Stimulated activated CD4-positive, alpha-beta T cell treated with anti-CD3 and anti-CD28 coated beads, Interleukin-15, amount 100 ng/mL, for 48 hours (primary cell): ENCODE measurements around the gene EXOC4.

Source experiments
- DNase-seq, 2 donors: peaks; one replicate each; pipeline ENCODE4 v3.0.0-alpha.2; 2020; ENCODE audit warnings: low read depth in 2 of 2

Gene EXOC4

DNA sequence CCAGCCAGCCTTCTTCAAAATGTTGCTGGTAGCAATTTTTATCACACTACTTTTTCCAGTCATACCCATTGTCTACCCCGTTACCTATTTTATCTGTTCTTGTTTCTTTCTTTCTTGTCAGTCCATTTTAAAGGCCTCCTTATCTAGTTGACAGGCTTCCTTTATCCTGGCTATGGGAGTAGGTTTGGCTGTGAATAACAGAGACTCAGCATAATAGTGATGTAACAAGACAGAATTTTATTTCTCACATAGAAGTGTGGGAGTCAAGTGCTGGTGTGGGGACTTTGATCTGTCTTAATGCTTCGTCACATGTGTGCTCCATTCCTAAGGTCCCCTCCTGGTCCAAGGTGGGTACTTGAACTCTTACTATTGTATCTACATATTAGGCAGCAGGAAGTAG is 283.6 kb downstream of the EXOC4 start:
- no peak for DNase-seq

DNA sequence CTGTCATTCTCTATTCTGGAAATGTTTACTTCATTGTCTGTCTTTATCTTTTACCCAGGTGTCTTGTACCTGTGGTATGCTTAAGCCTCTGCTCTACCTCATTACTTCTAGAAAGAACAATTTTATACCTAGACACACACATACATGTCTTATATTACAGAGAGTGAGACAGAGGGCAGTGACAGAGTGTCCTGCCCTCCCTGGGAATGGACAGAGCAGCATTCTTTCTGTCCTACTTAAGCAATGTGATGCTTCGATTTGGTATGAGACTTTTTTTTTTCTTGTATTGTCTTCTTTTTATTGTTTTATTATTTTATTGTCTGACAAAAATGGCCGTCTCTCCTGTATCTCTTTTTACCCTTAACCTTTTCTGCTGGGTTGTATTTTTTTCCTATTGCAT is 286.1 kb downstream of the EXOC4 start:
- no peak for DNase-seq

DNA sequence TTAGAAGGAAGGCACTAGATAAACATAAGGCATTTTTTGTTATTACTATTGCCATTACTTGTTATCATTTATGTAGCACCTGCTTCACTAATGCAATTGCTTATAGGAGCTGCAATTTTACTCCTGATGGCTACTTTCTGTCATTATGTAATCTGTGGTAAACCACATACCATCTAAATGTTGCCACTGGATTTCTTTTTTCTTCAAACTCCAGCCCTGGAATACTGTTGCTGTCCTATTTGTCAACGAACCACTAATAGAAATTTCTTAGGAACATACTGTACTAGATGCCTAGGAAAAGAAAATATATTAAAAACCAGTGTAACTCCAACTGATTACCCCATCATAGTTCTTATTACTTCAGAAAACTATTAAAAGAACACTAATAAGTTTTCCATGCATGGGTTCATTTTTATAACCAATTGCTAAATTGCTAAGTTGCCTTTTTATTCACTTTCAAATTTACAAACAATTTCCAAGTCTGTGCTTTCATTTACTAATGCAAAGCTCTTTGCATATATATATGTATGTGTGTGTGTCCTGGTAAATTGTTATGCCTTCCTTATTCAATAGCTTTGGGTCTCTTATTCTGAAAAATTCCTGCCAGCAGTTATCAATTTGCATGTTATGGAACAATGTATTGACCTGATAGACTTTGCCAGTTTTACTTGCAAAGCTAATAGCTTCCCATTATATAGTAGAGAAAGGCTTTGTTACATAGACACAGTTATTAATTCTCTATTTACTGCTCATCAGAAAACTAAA is 287.4 kb downstream of the EXOC4 start:
- no peak for DNase-seq

DNA sequence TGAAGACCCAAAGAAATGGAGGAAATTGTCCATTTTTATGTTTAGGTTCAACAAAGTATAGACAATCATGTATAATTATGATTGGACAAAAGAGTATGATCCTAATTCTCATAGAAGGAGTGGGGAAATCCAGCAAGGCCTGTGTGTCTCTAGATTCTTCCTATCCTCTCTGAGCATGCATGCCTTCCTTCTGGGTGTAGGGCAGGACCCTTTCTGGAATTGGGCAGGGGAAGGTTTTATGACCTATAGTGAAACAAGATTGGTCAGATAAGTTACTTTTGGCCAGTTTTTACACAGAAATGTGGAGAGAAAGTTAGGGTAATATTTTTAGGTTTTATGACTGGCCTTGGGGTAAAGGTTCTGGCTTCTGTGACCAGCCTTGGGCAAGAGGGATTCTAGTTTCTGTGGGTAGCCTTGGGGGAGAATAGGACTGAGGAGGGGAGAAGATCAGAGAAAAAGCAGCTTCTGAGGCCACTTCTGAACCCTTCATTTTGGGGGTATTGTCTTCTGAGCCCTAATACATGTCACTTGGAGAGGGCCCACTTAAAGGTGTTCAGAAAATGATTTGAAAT is 289.4 kb downstream of the EXOC4 start:
- DNase-seq = no peak

DNA sequence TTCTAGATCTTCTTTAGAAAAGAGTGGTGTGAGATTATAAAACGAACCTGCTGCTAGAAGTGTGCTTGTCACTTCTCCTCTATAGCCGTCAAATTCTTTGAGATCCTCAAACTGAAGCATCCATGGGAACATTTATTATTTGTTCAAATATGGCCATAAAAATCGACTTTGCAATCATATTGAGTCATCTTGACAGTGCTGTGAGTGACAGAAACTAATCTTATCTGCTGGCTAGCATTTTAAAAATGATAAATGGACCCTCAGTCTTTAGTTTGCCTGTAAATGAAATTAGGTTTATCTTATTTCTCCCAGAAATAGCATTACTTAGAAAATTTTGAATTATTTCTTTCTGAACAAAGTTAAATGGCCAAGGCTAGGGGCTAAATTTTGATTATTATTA is 290.8 kb downstream of the EXOC4 start:
- no peak for DNase-seq

DNA sequence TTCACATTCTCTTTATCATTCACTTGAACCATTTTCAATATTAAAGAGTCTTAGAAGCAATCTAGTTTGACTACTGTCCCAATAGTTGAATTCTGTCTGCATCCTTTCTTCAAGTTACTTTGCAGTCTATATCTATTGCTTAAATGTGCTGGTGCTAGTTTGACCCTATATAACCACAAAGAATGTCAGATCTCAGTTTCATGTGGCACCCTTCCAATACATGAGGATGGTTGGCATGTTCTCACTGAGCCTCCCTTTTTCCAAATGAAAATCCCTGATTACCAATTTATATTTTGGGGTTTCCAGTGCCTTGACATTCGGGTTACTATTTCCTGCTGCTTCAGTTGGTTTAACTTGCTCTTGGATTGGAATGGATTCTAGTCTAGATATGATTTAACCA is 292.7 kb downstream of the EXOC4 start:
- DNase-seq = no peak

DNA sequence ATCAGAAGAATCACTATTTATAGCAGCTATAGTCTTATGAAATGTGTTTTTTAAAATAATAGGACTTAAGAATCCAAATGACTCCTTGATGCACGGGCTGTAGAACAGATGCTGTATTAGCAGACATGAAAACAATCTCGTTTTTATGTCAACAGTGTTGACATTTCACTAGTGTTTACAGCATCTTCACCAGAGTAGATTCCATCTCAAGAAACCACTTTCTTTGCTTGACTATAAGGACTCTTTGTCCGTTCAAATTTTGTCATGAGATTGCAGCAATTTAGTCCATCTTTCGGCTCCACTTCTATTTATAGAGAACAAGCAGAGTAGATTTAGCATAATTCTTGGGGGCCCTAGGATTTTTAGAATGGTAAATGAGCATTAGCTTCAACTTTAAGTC is 295.1 kb downstream of the EXOC4 start:
- DNase-seq = no peak

DNA sequence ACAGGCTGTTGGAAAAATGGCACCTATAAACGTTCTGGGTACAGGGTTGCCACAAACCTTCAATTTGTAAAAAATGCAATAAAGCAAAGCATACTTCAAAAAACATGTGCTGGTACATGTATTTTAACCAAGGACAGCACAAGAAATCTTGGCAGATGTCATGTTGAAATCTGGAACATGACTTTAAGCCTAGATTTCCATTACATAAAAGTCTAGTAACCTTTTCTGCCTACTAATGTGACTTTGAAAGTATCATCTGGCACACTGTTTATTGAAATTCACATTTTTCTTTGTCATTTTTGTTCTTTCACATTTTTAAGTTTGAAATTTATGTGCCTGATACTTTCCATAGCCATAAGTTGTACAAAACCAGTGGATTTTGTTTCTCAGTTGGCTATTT is 296.8 kb downstream of the EXOC4 start:
- DNase-seq = no peak

DNA sequence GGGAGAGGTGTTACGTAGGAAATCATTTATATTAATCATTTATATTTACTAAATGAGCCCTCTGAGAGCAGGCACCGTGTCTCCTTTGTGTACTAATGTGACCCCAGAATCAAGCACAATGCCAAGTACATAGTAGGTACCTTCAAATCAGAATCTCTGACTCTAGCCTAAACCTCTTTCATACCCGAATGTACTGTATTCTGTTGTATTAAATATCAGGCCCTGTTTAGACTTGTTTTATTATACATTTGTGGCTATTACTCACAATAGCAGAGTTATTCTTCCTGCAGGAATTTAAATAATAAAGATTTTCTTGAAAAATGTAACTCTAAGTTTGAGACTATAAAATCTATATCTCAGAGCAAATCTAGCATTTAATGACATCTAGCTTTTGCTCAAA is 297.3 kb downstream of the EXOC4 start:
- DNase-seq = no peak

DNA sequence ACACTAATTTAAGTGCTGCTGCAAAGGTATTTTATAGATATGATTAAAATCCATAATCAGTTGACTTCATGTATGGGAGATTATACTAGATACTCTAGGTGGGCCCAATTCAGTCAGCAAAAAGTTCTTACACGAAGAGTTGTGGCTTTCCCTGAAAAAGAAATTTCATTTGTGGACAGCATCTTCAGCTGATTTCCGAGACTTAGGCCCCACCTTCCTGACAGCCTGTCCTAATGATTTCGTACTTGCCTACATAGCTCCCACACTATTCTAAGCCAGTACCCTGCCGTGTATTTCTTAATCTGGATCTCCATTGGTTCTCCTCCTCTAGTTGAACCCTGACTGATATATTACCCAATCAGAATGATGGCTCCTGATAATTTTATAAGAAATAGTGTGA is 297.9 kb downstream of the EXOC4 start:
- DNase-seq = no peak

DNA sequence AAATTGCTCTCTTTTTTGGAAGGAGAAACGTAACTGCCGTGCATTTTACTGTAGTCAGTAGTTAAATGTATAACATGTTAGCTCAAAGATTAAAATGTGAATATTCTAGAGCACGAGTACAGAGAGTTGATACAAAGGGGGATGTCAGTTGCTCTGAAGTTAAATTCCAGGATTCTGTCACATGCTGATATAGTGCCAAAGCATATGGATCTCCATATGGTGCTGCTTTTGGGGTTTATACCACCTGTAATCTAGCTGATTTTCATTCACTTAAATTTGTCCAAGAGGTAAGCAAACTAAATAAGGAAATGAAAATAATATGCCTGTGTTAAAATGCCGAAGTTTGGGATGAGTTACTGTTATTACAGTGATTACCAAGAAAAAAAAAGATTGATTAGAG is 298.6 kb downstream of the EXOC4 start:
- DNase-seq = no peak

DNA sequence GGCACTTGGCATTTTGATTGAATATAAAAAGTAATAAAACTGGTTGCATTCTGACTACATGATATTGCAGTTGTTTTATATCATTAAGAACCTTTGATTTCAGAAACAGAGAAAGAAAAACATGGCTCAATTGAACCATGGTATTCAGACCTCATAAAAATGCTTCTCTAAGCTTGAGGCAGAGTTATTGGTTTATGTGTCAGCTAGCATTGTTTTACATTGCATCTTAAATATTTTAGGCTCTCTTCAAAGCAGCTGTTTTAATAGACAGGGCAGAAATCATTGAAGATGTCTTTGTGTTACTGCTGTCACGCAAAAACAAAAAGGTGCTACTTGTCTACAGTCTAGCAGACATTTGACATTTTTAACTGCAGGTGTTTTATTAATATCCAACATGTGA is 299.2 kb downstream of the EXOC4 start:
- DNase-seq = no peak

DNA sequence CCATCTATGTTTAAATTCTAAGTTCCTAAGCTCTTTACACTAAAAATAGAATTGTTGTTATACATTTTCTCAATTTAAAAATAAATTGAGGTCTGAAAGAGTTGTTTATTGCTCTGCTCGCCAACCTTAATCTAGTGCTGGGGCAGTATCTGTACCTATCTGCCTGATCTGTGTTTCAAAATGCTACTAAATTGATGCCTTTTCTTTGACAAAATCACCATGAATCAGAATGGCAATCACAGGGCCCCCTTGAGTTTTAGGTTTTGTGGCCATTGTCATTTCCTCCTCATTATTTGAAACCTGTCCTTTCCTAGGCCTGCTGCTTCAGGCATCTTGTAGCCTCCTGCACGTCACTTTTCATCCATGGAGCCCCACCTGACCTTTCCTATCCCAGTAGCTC is 301.5 kb downstream of the EXOC4 start:
- DNase-seq = no peak

DNA sequence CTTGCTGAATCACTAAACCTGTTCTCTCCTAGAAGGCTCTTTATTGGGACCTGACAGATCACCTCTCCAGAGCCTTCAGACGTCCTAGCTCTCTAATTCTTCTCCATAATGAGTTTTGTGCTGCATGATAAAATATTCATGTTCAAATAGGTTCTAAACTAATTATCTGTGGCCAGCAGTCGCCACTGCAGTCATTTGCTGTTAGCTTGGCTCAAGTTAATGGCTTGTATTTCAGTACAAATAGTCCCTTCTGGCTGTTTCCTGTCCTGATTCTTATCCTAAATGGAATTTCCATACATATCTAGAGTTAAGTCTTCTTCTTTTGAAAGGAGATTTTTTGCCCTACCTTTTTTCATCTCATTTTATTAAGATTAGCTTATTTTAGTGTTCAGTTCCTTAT is 303.2 kb downstream of the EXOC4 start:
- no peak for DNase-seq

DNA sequence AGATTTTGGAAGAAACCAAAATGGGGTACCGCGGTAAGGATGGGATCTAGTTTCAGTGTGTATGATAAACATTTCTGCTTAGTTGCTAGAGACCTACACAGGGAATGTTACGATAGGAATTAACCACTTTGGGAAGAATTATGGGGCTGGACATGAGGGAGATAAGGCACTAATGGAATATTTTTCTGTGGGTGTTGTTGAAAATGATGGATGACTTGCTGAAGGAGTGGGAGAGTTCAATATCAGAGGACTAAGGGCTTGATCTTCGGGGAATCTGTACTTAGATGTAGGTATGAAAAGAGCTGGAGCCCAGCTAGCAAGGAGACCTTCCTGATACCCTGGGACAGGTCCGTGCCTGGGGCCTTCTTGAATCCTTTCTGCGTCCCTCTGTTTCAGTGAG is 303.7 kb downstream of the EXOC4 start:
- DNase-seq = no peak

DNA sequence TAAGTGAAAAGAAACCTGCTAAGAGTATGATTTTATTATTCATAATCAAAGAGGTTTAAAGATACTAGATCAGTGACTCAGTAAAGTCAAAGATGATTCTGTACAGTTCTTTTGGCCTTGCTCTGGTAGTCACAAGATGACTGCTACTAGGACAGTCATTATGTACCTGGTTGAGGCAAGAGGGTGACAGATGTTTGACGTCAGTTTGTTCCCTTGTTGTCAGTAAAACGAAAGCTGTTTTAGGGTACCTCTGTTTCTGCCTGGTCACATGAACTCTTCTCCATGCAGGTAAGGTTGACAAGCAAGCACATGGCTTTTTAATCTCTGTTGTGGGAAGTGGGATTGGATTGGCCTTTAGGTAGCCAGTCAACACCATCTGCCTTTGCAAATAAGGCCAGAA is 308.0 kb downstream of the EXOC4 start:
- DNase-seq = no peak

DNA sequence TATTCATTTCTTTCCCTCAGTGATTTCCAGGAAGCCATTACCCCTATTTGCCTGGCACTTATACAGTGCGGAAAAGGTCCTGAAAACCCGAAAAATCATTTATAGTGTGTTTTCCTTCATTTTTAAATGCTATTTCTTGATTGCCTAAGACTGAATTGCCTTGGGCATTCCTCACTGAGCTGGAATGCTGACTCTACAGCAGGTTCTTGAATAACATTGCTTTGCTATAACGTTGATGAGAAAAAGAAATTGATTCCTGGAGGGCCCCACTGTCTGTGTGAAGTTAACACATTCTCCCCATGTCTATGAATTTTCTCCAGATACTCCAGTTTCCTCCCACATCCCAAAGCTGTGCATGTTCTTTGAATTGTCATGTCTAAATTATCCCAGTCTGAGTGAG is 308.5 kb downstream of the EXOC4 start:
- no peak for DNase-seq

DNA sequence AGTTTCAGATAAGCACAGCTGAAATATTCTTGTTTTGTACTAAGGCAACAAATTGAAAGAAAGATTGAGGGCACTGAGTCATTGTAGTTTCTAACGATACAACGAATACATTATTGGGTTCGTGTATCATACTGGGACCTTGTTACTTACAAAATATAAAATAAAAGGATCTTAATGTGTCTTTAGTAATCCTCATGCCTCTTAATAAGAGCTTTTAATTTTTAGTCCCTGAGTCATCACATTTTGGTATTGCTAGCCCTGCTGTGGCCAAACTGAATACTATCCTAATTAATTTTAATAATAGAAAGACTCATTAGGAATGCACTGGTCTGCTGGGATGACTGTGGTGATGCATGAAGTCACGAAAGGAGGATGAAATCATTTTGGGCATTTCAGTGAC is 309.7 kb downstream of the EXOC4 start:
- no peak for DNase-seq

DNA sequence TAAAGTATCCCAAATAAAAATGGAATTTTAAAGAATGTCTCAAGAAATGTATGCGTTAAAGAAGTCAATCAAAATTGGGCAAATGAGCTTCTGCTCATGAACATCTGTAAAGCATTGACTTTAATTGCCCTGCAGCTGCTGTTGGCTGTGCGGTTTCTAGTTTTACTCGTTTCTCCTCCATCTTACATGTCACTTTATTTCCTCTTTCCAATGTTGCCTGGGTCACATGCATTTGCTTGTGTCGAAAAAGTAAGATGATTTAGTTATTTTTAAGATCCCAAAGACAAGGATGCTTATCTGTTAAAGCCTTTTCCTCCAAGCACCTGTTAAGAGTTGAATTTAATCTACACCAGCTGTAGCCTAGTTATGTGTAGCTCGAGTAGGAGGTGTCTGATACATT is 310.4 kb downstream of the EXOC4 start:
- no peak for DNase-seq

DNA sequence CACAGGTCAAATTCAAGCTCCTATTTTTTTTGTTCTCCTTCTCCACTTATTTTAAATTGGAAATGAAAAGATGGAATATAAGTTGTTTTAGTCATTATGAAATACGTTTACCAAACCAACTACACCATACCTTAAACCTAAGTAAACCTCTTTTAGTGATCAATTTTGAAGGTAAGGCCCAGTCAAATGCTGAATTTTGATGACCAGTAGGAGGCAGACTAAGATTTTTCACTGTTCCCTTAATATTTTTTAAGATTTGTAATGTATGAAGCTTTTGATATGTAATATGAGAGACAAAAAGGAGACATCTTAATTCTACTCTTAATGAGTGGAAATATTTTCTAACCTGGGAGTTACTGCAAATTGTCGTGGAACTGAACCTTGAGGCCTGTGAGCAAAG is 311.6 kb downstream of the EXOC4 start:
- no peak for DNase-seq

DNA sequence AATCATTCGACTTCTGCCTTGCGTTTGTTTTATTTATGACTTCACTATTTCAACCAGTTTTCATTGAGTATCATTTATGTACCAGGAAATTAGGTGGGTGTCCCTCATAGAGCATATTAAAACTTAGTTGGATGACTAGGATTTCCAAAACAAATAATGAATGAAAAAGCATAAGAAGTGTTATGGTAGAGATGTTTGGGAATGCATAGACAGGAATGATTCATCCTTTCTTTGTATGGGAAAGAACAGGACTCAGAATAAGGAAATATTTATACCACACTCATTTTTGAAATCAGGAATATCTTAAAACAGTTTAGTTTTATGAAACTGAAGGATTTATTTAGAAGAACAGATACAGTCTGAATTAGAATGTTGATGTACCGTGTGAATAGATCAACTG is 315.7 kb downstream of the EXOC4 start:
- no peak for DNase-seq

DNA sequence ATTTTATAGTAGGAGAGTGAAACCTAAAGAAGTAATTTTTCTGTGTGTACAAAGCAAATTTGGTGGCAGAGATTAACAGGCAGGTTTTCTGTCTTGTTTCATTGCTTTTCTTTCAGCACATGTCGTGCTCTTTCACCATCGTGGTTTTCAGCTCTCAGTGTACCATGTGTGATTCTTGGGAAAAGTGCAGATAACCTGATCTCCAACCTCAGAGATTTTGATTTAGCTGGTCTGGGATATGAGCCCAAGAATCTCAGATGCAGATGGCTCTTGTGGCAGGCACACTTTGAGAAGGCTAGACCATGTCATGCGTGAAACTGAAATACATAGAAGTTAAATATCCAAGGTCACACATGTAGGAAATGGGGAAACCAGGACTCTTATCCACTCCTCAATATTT is 317.4 kb downstream of the EXOC4 start:
- DNase-seq = no peak

DNA sequence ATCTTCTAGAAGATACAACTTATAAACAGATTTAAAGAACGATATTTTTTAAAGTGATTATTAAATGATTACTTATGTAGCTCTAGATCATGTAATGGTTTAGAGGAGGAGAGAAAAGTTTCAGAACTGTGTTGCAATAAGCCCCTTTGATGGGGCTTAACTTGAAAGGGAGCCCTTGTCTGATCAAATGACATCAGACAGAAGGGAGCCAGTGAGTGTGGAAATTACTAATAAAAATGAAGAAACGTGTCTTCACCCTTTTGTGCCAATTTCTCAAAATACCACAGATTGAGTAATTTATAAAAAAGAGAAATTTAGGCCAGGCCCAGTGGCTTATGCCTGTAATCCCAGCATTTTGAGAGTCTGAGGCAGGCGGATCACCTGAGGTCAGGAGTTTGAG is 318.2 kb downstream of the EXOC4 start:
- DNase-seq = no peak

DNA sequence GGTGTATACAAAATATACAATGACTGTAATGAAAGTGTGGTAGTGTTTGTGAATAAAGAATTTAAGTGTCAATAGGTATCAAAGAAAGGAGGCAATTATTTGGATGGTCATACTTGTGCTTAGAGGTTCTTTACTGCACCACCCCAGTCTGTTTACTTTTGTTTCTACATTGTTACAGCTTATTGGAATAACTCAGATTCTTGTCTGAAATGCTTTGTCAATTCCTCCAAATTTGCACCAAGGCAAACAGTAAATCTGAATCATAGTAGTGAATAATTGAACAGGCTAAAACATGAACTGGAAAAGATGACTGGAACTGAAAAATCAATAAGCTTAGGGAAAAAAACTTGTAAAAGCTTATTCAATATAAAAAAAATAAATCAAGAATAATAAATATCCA is 319.2 kb downstream of the EXOC4 start:
- no peak for DNase-seq
